ENCODE data around the gene PSMC3IP. TPM values are rescaled to one million over a fixed set of nuclear protein-coding genes. Genes with fewer than 3 reads are reported as not detected.

PSMC3IP gene
- total and polyA plus RNA-seq, 2 donors (not counting 3 experiments of a cell fraction or from before 2014, with no cell fraction given): 5.9 to 19.3 TPM

GRCh38 chr17:42522798-42523278 lies 54.7 kb downstream of the PSMC3IP start:
- dilution Hi-C loops (cut with MboI; ENCODE audit: extremely low pct_ligation_motif_present, low sequenced_read_pairs): loop anchor here (25.0 kb wide), 1 partner anchor 186 kb away; no protein-coding TSS in a partner anchor
- TF ChIP-seq, protein P1, sequence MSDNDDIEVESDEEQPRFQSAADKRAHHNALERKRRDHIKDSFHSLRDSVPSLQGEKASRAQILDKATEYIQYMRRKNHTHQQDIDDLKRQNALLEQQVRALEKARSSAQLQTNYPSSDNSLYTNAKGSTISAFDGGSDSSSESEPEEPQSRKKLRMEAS (IDR thresholded peaks at IDR 0.05; ENCODE audit: insufficient read depth, insufficient read length): no peak
- TF ChIP-seq GATA2 (IDR thresholded peaks at IDR 0.05; ENCODE audit: insufficient read depth, insufficient read length, low read depth, low read length) (no peak), FOS (IDR thresholded peaks at IDR 0.05; ENCODE audit: borderline replicate concordance, insufficient read depth, low read length) (no peak), CTCF (IDR thresholded peaks at IDR 0.05; ENCODE audit: extremely low read depth in 1 of 2, insufficient read depth in 1 of 2, low read depth in 1 of 2, low read length in 2 of 2) (no peak), POLR2A (IDR thresholded peaks at IDR 0.05; ENCODE audit: low read depth, low read length) (no peak), MYC (IDR thresholded peaks at IDR 0.05; ENCODE audit: low read depth, low read length) (no peak), JUN (IDR thresholded peaks at IDR 0.05; ENCODE audit: borderline replicate concordance, insufficient read depth, insufficient read length, low read depth) (no peak), POLR2AphosphoS5 (IDR thresholded peaks at IDR 0.05; ENCODE audit: insufficient read depth, low read depth, low read length) (no peak), EZH2 (IDR thresholded peaks at IDR 0.05; ENCODE audit: borderline replicate concordance, low read depth, low read length, severe bottlenecking) (no peak)
- no peaks in the 10 kb centered on the region for H3K79me2 ChIP-seq (ENCODE audit: control insufficient read depth, insufficient read depth, low read length)
- H4K20me1 ChIP-seq (replicated peaks; ENCODE audit: control insufficient read depth, extremely low read depth, insufficient read depth, low read length): no peaks in the 10 kb centered on the region
- no peaks in the 10 kb centered on the region for H3K27me3 ChIP-seq (ENCODE audit: control insufficient read depth in 2 of 2, insufficient read depth in 2 of 2, low read length in 2 of 2)
- peaks cover 59% of the 10 kb centered on the region for H3K4me1 ChIP-seq (ENCODE audit: control insufficient read depth, extremely low read depth, insufficient read depth, low read length)
- H2AFZ ChIP-seq (ENCODE audit: low read depth, low read length): no peak overlapping the region
- H3K9me1 ChIP-seq (replicated peaks; ENCODE audit: control insufficient read depth, extremely low read depth, insufficient read depth, low read length): no peaks in the 10 kb centered on the region
- intact Hi-C loops (cut with micrococcal nuclease): loop anchor here (10.0 kb wide), 2 partner anchors 388 to 498 kb away; partner anchors contain the start of gene NKIRAS2
- no peak overlapping the region for H3K4me2 ChIP-seq (ENCODE audit: insufficient read depth, low read length)
- CTCF ChIA-PET: no interaction called here
- FAIRE-seq (no peak), DNase-seq (ENCODE audit: low read depth, low spot score) (no peak)
- H3K27ac ChIP-seq (ENCODE audit: insufficient read depth, low read depth, low read length): peak overlapping the region; percentile 100
- no peak overlapping the region for H3K9ac ChIP-seq (replicated peaks; ENCODE audit: extremely low read depth, insufficient read depth, low read length)
- POLR2A ChIA-PET: no interaction called here
- no peaks in the 10 kb centered on the region for H3K9me3 ChIP-seq (replicated peaks; ENCODE audit: control insufficient read depth, insufficient read depth, low read length)
- BruUV-seq (replicated peaks): no TSS peak
- H3K4me3 ChIP-seq (replicated peaks in 1 of 3; ENCODE audit: insufficient read depth in 1 of 3, low read depth in 1 of 3, low read length in 3 of 3): no peak overlapping the region
- no peaks in the 10 kb centered on the region for H3K36me3 ChIP-seq (ENCODE audit: control insufficient read depth in 2 of 2, extremely low read depth in 1 of 2, insufficient read depth in 2 of 2, low read length in 2 of 2)

Other genes starting within 250 kb of the PSMC3IP start
- gene STAT3, start 189.3 kb downstream of the PSMC3IP start, total RNA-seq: 108 and 124 TPM in 2 replicates
- gene STAT3, start 189.3 kb downstream of the PSMC3IP start, polyA plus RNA-seq: 48.2 and 59.1 TPM in 2 replicates
- 663 and 684 TPM in 2 replicates for gene CAVIN1, start 154.5 kb downstream of the PSMC3IP start, total RNA-seq
- gene CAVIN1, start 154.5 kb downstream of the PSMC3IP start, polyA plus RNA-seq: 292 and 303 TPM in 2 replicates
- 36.4 and 37.3 TPM in 2 replicates for gene ATP6V0A1, start 118.9 kb downstream of the PSMC3IP start, total RNA-seq
- gene ATP6V0A1, start 118.9 kb downstream of the PSMC3IP start, polyA plus RNA-seq: 49.2 and 55.9 TPM in 2 replicates
- gene NAGLU, start 41.5 kb downstream of the PSMC3IP start, total RNA-seq: 40.2 and 50.2 TPM in 2 replicates
- gene NAGLU, start 41.5 kb downstream of the PSMC3IP start, polyA plus RNA-seq: 54.2 and 66.8 TPM in 2 replicates
- 0.62 and 1.0 TPM in 2 replicates for gene HSD17B1, start 24.8 kb downstream of the PSMC3IP start, total RNA-seq
- gene HSD17B1, start 24.8 kb downstream of the PSMC3IP start, polyA plus RNA-seq: 0.22 and 0.41 TPM in 2 replicates
- gene COASY, start 15.6 kb downstream of the PSMC3IP start, total RNA-seq: 69.2 and 77.7 TPM in 2 replicates
- 39.6 and 52.6 TPM in 2 replicates for gene COASY, start 15.6 kb downstream of the PSMC3IP start, polyA plus RNA-seq
- gene MLX, start 10.6 kb downstream of the PSMC3IP start, total RNA-seq: 40.3 and 40.9 TPM in 2 replicates
- 41.1 and 42.7 TPM in 2 replicates for gene MLX, start 10.6 kb downstream of the PSMC3IP start, polyA plus RNA-seq
- gene RETREG3, start 31.6 kb upstream of the PSMC3IP start, total RNA-seq: 52.3 and 53.4 TPM in 2 replicates
- gene RETREG3, start 31.6 kb upstream of the PSMC3IP start, polyA plus RNA-seq: 32.6 and 36.2 TPM in 2 replicates
- gene TUBG1, start 32.0 kb upstream of the PSMC3IP start, total RNA-seq: 96.9 and 102 TPM in 2 replicates
- 132 and 173 TPM in 2 replicates for gene TUBG1, start 32.0 kb upstream of the PSMC3IP start, polyA plus RNA-seq
- 13.1 and 13.2 TPM in 2 replicates for gene TUBG2, start 81.6 kb upstream of the PSMC3IP start, total RNA-seq
- 17.7 and 19.4 TPM in 2 replicates for gene TUBG2, start 81.6 kb upstream of the PSMC3IP start, polyA plus RNA-seq
- 11.3 and 13.2 TPM in 2 replicates for gene PLEKHH3, start 99.3 kb upstream of the PSMC3IP start, total RNA-seq
- 5.4 and 6.8 TPM in 2 replicates for gene PLEKHH3, start 99.3 kb upstream of the PSMC3IP start, polyA plus RNA-seq
- 1.3 TPM in 1 of 2 replicates, not detected in the other for gene CCR10, start 104.1 kb upstream of the PSMC3IP start, total RNA-seq
- 1.1 and 1.4 TPM in 2 replicates for gene CCR10, start 104.1 kb upstream of the PSMC3IP start, polyA plus RNA-seq
- gene CNTNAP1, start 104.8 kb upstream of the PSMC3IP start, total RNA-seq: 3.6 and 44.8 TPM in 2 replicates
- 26.3 and 27.3 TPM in 2 replicates for gene CNTNAP1, start 104.8 kb upstream of the PSMC3IP start, polyA plus RNA-seq
- 29.8 and 31.4 TPM in 2 replicates for gene EZH1, start 167.3 kb upstream of the PSMC3IP start, total RNA-seq
- gene EZH1, start 167.3 kb upstream of the PSMC3IP start, polyA plus RNA-seq: 27.8 and 33.7 TPM in 2 replicates
- gene RAMP2, start 183.5 kb upstream of the PSMC3IP start, total RNA-seq: 71.0 and 106 TPM in 2 replicates
- gene RAMP2, start 183.5 kb upstream of the PSMC3IP start, polyA plus RNA-seq: 192 and 262 TPM in 2 replicates
- gene VPS25, start 195.7 kb upstream of the PSMC3IP start, total RNA-seq: 45.0 and 47.1 TPM in 2 replicates
- 86.8 and 107 TPM in 2 replicates for gene VPS25, start 195.7 kb upstream of the PSMC3IP start, polyA plus RNA-seq
- gene WNK4, start 202.9 kb upstream of the PSMC3IP start, total RNA-seq: 1.9 TPM in 2 replicates
- gene WNK4, start 202.9 kb upstream of the PSMC3IP start, polyA plus RNA-seq: 0.48 and 0.84 TPM in 2 replicates
- 56.6 and 57.5 TPM in 2 replicates for gene COA3, start 221.0 kb upstream of the PSMC3IP start, total RNA-seq
- 126 and 139 TPM in 2 replicates for gene COA3, start 221.0 kb upstream of the PSMC3IP start, polyA plus RNA-seq
- gene CNTD1, start 221.1 kb upstream of the PSMC3IP start, total RNA-seq: not detected in 2 replicates
- gene CNTD1, start 221.1 kb upstream of the PSMC3IP start, polyA plus RNA-seq: not detected in 2 replicates
- 92.3 and 93.5 TPM in 2 replicates for gene BECN1, start 246.6 kb upstream of the PSMC3IP start, total RNA-seq
- 51.4 and 63.1 TPM in 2 replicates for gene BECN1, start 246.6 kb upstream of the PSMC3IP start, polyA plus RNA-seq

Measured in endothelial cell of umbilical vein (primary cell).